ENCODE data around the gene NRTN. TPM values are rescaled to one million over a fixed set of nuclear protein-coding genes. Genes with fewer than 3 reads are reported as not detected.

NRTN gene
- total RNA-seq, 2 experiments from 2014 or later = 0.49 to 3.2 TPM

DNA sequence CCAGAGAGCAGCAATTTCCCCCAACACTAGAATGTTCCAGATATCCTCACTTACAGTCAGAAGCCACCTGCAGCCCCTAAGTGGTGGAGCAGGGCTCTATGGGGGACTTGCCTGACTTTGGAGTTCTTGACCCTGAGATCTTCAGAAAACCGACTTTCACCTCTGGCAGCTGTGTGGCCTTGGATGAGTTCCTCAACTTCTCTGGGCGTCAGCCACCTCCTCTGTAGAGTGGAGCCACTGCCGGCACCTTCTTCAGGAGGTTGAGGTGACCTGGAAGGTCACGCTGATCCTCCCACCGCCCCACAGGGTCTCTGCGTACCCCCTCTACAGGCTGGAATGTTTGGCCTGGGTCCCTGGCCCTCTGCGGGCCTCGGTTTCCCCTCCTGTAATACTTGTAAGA, 72.6 kb downstream of the NRTN start:
- Histone ChIP-seq H3K4me1 (ENCODE audit: insufficient read depth, low read length, poor library complexity, severe bottlenecking) (peaks cover 8% of the 10 kb centered on the region), H3K4me2 (ENCODE audit: low read length) (no peak overlapping the region), H3K4me3 (ENCODE audit: low read depth, low read length, poor library complexity, severe bottlenecking) (no peak overlapping the region), H4K20me1 (ENCODE audit: insufficient read depth, low read length) (no peaks in the 10 kb centered on the region), H3K36me3 (ENCODE audit: insufficient read depth, low read length) (no peaks in the 10 kb centered on the region), H2AFZ (ENCODE audit: low read length) (no peak overlapping the region), H3K79me2 (ENCODE audit: insufficient read depth, low read depth, low read length) (no peaks in the 10 kb centered on the region), H3K9me3 (ENCODE audit: low read length) (no peaks in the 10 kb centered on the region), H3K9me2 (ENCODE audit: insufficient read depth, low read length) (no peaks in the 10 kb centered on the region), H3K27ac (ENCODE audit: low read depth, low read length, poor library complexity, severe bottlenecking) (no peak overlapping the region)
- TF ChIP-seq, protein P1, sequence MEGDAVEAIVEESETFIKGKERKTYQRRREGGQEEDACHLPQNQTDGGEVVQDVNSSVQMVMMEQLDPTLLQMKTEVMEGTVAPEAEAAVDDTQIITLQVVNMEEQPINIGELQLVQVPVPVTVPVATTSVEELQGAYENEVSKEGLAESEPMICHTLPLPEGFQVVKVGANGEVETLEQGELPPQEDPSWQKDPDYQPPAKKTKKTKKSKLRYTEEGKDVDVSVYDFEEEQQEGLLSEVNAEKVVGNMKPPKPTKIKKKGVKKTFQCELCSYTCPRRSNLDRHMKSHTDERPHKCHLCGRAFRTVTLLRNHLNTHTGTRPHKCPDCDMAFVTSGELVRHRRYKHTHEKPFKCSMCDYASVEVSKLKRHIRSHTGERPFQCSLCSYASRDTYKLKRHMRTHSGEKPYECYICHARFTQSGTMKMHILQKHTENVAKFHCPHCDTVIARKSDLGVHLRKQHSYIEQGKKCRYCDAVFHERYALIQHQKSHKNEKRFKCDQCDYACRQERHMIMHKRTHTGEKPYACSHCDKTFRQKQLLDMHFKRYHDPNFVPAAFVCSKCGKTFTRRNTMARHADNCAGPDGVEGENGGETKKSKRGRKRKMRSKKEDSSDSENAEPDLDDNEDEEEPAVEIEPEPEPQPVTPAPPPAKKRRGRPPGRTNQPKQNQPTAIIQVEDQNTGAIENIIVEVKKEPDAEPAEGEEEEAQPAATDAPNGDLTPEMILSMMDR (conservative IDR thresholded peaks at IDR 0.05; ENCODE audit: low read length) = no peak
- no peak for TF ChIP-seq EZH2phosphoT487 (IDR thresholded peaks at IDR 0.05; ENCODE audit: borderline replicate concordance, low read depth, low read length)
- BruUV-seq (replicated peaks) = no TSS peak
- ChIA-PET CTCF (ENCODE audit: unreplicated experiment) (no interaction called here), POLR2A (no interaction called here)
- intact Hi-C loops (cut with micrococcal nuclease; ENCODE audit: unreplicated experiment) = no loop called here
- no peak for DNase-seq (ENCODE audit: low spot score)

DNA sequence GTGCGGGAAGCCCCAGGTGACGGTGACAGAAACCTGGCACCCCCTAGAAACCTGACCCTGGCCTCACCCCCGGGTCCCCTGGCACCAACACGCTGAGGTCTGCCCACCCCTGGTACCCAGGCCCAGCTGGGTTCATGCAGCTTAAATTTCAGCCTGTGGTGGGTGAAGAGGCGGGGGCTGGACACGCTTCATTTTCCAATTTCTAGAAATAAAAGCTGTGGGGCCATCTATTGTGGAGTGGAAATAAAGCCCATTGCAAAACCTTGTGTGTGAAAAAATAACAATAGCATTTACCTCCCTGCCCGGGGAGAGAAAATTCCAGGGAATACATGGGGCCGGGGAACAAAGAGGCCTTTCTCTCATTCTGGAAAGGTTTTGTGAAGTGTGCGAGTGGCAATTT, 73.0 kb downstream of the NRTN start:
- TF ChIP-seq, protein P1 (conservative IDR thresholded peaks at IDR 0.05; ENCODE audit: low read length) = no peak
- TF ChIP-seq EZH2phosphoT487 (IDR thresholded peaks at IDR 0.05; ENCODE audit: borderline replicate concordance, low read depth, low read length) = no peak
- CTCF ChIA-PET (ENCODE audit: unreplicated experiment) = no interaction called here

More for the DNA sequence above, 73.0 kb downstream of the NRTN start:
- no peak for DNase-seq (ENCODE audit: low spot score)
- no TSS peak for BruUV-seq (replicated peaks)
- peaks cover 8% of the 10 kb centered on the region for H3K4me1 ChIP-seq (ENCODE audit: insufficient read depth, low read length, poor library complexity, severe bottlenecking)
- POLR2A ChIA-PET = interaction anchor here (0.6 kb wide), 1 partner anchor 22 kb away, joined by 3 read pairs; no protein-coding TSS in a partner anchor
- H3K36me3 ChIP-seq (ENCODE audit: insufficient read depth, low read length) = no peaks in the 10 kb centered on the region
- no peaks in the 10 kb centered on the region for H3K9me3 ChIP-seq (ENCODE audit: low read length)
- no peak overlapping the region for H3K4me2 ChIP-seq (ENCODE audit: low read length)
- H4K20me1 ChIP-seq (ENCODE audit: insufficient read depth, low read length) = no peaks in the 10 kb centered on the region
- intact Hi-C loops (cut with micrococcal nuclease; ENCODE audit: unreplicated experiment) = no loop called here
- H3K79me2 ChIP-seq (ENCODE audit: insufficient read depth, low read depth, low read length) = no peaks in the 10 kb centered on the region
- H3K4me3 ChIP-seq (ENCODE audit: low read depth, low read length, poor library complexity, severe bottlenecking) = no peak overlapping the region
- H3K9me2 ChIP-seq (ENCODE audit: insufficient read depth, low read length) = no peaks in the 10 kb centered on the region
- no peak overlapping the region for H2AFZ ChIP-seq (ENCODE audit: low read length)
- H3K27ac ChIP-seq (ENCODE audit: low read depth, low read length, poor library complexity, severe bottlenecking) = no peak overlapping the region

Other genes with a start within 250 kb of the NRTN start
- 0.41 and 0.60 TPM in 2 replicates for gene TINCR, start 237.1 kb upstream of the NRTN start, total RNA-seq (2014; rRNA removed; shearing (Covaris generic))
- gene TINCR, start 237.1 kb upstream of the NRTN start, total RNA-seq (2022) = 1.2 and 2.1 TPM in 2 replicates
- gene SAFB2, start 182.3 kb upstream of the NRTN start, total RNA-seq (2014; rRNA removed; shearing (Covaris generic)) = 51.7 and 52.8 TPM in 2 replicates
- 103 and 111 TPM in 2 replicates for gene SAFB2, start 182.3 kb upstream of the NRTN start, total RNA-seq (2022)
- 68.9 and 79.4 TPM in 2 replicates for gene SAFB, start 182.0 kb upstream of the NRTN start, total RNA-seq (2014; rRNA removed; shearing (Covaris generic))
- gene SAFB, start 182.0 kb upstream of the NRTN start, total RNA-seq (2022) = 172 and 177 TPM in 2 replicates
- gene MICOS13, start 124.6 kb upstream of the NRTN start, total RNA-seq (2014; rRNA removed; shearing (Covaris generic)) = 102 and 119 TPM in 2 replicates
- 39.2 and 41.7 TPM in 2 replicates for gene MICOS13, start 124.6 kb upstream of the NRTN start, total RNA-seq (2022)
- gene HSD11B1L, start 124.0 kb upstream of the NRTN start, total RNA-seq (2014; rRNA removed; shearing (Covaris generic)) = 2.1 and 4.6 TPM in 2 replicates
- 4.6 and 4.9 TPM in 2 replicates for gene HSD11B1L, start 124.0 kb upstream of the NRTN start, total RNA-seq (2022)
- gene RPL36, start 114.8 kb upstream of the NRTN start, total RNA-seq (2014; rRNA removed; shearing (Covaris generic)) = 1,836 and 1,936 TPM in 2 replicates
- gene RPL36, start 114.8 kb upstream of the NRTN start, total RNA-seq (2022) = 1,232 and 1,257 TPM in 2 replicates
- gene LONP1, start 84.9 kb upstream of the NRTN start, total RNA-seq (2014; rRNA removed; shearing (Covaris generic)) = 170 and 191 TPM in 2 replicates
- 248 and 280 TPM in 2 replicates for gene LONP1, start 84.9 kb upstream of the NRTN start, total RNA-seq (2022)
- gene CATSPERD, start 84.4 kb upstream of the NRTN start, total RNA-seq (2014; rRNA removed; shearing (Covaris generic)) = not detected in 2 replicates
- gene CATSPERD, start 84.4 kb upstream of the NRTN start, total RNA-seq (2022) = 0.26 TPM in 1 of 2 replicates, not detected in the other
- gene PRR22, start 20.3 kb upstream of the NRTN start, total RNA-seq (2014; rRNA removed; shearing (Covaris generic)) = 4.9 and 6.1 TPM in 2 replicates
- 10.5 and 10.6 TPM in 2 replicates for gene PRR22, start 20.3 kb upstream of the NRTN start, total RNA-seq (2022)
- gene DUS3L, start 13.9 kb upstream of the NRTN start, total RNA-seq (2014; rRNA removed; shearing (Covaris generic)) = 55.8 and 63.7 TPM in 2 replicates
- 59.6 and 76.9 TPM in 2 replicates for gene DUS3L, start 13.9 kb upstream of the NRTN start, total RNA-seq (2022)
- gene FUT6, start 34.6 kb downstream of the NRTN start, total RNA-seq (2014; rRNA removed; shearing (Covaris generic)) = not detected in 2 replicates
- gene FUT6, start 34.6 kb downstream of the NRTN start, total RNA-seq (2022) = not detected in 2 replicates
- gene FUT3, start 46.4 kb downstream of the NRTN start, total RNA-seq (2014; rRNA removed; shearing (Covaris generic)) = 0.47 and 0.98 TPM in 2 replicates
- gene FUT3, start 46.4 kb downstream of the NRTN start, total RNA-seq (2022) = 0.63 TPM in 1 of 2 replicates, not detected in the other
- gene FUT5, start 65.5 kb downstream of the NRTN start, total RNA-seq (2014; rRNA removed; shearing (Covaris generic)) = 0.09 and 0.93 TPM in 2 replicates
- 0.25 and 0.37 TPM in 2 replicates for gene FUT5, start 65.5 kb downstream of the NRTN start, total RNA-seq (2022)
- gene NDUFA11, start 98.7 kb downstream of the NRTN start, total RNA-seq (2014; rRNA removed; shearing (Covaris generic)) = 217 and 293 TPM in 2 replicates
- 248 and 280 TPM in 2 replicates for gene NDUFA11, start 98.7 kb downstream of the NRTN start, total RNA-seq (2022)
- gene VMAC, start 99.8 kb downstream of the NRTN start, total RNA-seq (2014; rRNA removed; shearing (Covaris generic)) = 6.6 and 6.8 TPM in 2 replicates
- gene VMAC, start 99.8 kb downstream of the NRTN start, total RNA-seq (2022) = 6.0 and 7.9 TPM in 2 replicates
- gene CAPS, start 109.2 kb downstream of the NRTN start, total RNA-seq (2014; rRNA removed; shearing (Covaris generic)) = 5.6 and 8.1 TPM in 2 replicates
- gene CAPS, start 109.2 kb downstream of the NRTN start, total RNA-seq (2022) = 11.0 and 12.9 TPM in 2 replicates
- 63.7 and 74.3 TPM in 2 replicates for gene RANBP3, start 173.1 kb downstream of the NRTN start, total RNA-seq (2014; rRNA removed; shearing (Covaris generic))
- 90.2 and 99.9 TPM in 2 replicates for gene RANBP3, start 173.1 kb downstream of the NRTN start, total RNA-seq (2022)